Stimulated activated CD4-positive, alpha-beta T cell treated with anti-CD3 and anti-CD28 coated beads, Interleukin-1b, Interleukin-23, amount 100 ng/mL, for 1 hour (primary cell): ENCODE data around the gene TMEM126A.
"Not testable (repeated sequence)": the region's sequence is repeated elsewhere in the genome, so short reads cannot be mapped to it uniquely, and the experiment has no call there.

Experiments
- DNase-seq, 2 donors: peaks; one replicate each; pipeline ENCODE4 v3.0.0-alpha.2; 2020; ENCODE audit warnings: low read depth in 2 of 2

Gene TMEM126A

DNA sequence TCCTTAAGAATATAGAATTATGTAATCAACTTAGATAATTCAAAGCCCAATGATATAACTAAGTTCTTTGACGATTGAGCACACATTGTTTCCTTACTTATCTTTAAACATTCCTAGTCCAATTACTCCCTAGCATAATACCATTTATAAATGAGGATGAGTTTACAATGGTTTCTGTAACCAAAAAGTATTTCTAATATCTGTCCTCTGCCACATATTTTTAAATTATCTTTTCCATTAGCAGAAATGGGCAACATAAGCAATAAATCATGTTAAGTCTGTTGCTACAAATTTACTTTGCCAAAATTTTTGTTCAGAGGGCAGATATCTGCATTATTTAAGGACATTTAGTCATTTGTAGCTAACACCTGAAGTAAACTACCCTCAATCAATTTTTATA lies 10.4 kb downstream of the TMEM126A start:
- DNase-seq: no peak

DNA sequence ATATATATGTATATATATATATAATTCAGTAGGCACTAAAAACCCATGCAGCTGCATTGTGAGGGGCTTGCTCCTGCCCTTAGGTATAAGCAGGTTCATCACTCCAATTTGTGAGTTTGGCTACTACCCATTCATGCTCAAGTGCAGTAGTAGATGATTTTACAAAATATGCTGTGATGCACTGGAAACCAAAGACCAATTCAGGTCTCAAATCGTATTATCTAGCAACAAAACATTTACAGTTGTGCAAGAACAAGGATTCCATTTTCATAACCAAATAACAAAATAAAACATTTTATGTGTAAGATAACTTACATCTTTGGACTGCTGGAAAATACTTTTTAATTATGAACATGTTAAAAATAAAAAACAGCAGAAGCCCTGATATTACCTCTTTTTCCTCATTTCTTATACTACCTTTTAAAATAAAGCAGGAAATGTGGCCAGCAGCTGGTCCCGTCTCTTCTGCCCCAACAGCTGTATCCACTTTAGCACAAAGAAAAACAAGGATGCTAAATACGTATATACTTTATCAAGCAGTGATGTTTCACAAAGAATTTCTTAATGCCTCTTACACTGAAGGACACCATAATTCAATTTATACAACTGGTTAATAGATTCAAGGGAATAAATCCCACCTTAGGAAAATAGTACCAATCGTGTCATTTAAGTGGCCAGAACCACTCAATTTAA lies 14.4 kb downstream of the TMEM126A start:
- DNase-seq: no peak

DNA sequence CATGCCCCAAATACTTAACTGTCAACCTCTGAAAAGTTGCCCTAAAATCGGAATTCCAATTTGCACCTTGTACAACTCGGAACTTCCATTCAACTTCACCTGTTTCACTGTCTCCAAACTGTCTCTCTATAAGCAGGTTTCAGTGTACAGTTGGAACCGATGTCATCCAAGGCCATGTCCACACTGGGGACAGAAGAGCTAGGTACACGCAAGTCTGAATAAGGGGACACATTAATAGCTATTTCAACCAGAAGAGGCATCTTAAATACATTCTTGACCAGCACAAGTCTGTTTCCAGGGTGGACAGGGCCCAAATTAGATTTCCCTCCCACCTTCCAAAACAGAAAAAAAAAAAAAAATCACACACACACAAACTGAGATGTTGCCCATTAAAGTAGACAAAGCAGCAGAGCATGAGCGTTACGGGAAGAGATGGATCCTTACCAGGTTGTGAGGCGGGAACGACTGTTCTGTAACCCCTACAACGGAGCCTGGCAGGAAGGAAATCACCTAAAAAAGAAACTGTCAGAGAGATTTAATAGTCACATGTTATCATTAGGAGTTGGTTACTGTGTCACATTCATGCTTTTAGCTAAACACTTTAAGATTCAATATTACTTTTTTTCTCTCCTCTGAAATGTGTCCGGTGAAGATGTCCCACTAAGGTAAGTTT lies 15.4 kb downstream of the TMEM126A start:
- DNase-seq: no peak

DNA sequence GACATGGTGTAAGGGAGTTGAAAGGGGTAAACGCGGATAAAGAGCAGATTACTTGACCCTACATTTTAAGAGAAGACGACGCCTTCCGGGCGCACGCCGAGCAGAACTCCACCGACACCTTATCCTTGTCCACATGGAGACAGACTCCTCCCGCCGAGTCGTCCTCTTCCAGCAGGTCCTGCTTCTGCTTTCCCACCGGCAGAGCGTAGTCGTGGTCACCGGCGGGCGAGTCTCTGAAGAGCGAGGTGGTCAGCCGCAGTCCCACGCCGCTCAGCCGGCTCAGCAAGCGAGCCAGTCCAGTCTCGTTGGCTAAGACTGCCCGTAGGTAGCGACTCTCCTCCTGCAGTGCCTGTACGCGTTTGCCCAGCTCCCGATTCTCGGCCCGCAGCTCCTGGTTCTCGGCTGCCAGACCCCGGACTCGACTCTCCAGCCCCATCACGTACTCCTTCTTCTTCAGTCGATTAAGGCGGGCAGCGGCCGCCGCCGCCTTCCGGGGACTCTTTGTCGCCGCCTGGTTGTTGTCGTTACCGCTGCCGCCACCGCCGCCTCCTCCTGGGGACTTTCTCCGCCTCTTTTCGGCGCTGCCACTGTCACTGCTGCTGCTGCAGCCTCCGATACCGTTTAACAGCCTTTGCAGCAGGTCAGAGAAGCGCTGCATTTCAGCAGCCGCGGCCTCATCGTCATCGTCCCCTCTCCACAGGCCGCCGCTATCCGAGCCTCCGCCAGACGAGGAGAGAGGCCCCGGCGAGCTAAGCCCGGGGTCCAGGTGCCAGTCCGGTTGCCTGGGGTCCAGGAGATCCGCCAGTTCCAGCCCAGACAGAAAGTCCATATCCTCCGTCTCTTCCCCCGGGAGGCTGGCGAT lies 16.2 kb downstream of the TMEM126A start:
- DNase-seq: peak; percentile 71 to 72

DNA sequence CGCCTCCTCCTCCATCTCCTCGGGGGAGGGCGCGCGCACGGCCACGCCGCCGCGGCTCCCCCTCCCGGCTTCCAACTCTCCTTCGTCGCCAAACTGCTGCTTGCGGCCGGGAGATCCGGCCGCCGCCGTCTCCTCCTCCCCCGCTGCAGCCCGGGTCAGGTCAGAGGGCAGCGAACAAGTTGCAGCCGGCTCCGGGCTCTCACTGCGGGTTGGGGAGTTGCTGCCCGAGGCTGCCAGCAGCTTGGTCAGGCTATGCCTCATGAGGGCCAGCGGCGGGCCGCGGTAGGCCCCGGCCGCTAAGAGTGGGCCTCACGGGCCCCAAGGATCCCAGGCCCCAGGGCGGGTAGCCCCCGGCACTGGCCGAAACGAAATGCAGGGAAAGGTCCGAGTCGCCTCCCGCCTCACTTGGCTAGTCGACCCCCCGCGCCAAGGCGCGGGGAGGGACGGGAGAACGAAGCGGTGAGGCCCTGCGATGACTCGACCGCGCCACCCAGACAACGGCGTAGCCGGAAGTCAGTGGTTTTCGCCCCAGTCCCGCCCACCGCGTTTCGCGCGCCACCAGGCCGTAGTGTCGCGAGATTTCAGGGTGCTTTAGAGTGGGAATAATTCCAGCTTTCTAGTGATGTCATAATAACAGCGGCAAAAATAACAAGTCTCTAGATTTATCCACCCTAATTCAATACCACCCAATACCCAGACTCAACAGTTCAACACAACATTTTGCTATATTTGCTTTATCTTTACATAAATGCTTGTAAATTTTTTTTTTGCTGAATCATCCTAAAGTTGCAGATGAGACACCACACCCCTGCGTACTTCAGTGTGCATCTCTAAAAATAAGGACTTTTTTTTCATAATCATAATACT lies 17.1 kb downstream of the TMEM126A start, which contains the start of gene CREBZF:
TSS of gene CREBZF (minus strand) at position 515 of the 867 bp plus-strand sequence. CDS start at position 261, 254 bp downstream.
- peak; percentile 79 to 83 for DNase-seq

DNA sequence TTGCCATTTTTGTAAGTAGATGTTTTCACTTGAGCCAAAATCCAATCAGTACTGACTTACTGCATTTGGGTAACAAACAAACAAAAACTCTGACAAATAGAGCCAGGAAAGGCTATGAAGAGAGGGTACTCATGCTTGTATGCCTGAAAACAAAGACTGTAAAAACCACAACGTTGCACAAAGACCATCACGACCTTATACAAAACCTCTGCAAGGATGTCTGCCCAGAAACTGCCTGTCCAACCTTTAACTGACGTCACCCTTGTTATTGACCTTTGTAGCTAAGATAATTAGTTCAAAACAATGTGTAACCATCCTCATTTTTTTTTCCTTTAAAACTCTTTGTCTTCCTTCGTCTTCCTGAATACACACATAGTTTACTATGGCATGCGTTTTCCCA lies 18.0 kb downstream of the TMEM126A start:
- DNase-seq: no peak

DNA sequence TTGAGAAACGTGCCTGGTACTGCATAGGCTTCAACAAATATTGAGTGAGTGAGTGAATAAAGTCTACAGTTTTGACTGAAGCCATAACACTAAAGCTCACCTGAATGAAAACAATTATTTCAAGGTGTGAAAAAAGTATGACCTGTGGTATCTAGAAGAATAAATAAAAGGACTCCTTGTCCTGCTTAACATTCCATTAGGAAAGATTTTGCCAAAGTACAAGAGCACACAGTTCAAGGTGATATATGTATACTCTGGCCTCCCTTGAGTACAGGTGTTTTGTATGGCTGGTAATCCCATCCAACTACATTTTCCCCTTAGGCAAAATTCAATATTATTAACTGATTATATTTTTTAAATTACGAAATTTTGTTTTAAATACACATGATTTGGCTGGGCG lies 18.9 kb downstream of the TMEM126A start:
- DNase-seq: no peak

DNA sequence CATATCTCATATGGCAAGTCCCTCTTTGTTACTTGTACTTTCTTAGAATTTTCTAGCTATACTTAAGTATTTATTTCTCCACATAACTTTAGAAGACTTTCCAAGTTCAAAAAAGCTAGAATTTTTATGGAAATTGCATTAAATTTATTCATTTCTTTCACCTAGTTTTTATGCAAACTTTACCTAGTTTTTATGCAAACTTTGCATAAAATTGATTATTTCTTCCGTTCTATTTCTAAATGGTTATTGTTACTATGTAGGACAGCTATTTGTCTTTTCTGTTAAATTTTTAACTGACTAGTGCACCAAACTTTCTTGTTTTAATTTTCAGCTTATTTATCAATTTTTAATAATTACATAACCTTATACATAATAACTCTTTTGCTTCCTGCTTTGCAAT lies 20.4 kb downstream of the TMEM126A start:
- no peak for DNase-seq

DNA sequence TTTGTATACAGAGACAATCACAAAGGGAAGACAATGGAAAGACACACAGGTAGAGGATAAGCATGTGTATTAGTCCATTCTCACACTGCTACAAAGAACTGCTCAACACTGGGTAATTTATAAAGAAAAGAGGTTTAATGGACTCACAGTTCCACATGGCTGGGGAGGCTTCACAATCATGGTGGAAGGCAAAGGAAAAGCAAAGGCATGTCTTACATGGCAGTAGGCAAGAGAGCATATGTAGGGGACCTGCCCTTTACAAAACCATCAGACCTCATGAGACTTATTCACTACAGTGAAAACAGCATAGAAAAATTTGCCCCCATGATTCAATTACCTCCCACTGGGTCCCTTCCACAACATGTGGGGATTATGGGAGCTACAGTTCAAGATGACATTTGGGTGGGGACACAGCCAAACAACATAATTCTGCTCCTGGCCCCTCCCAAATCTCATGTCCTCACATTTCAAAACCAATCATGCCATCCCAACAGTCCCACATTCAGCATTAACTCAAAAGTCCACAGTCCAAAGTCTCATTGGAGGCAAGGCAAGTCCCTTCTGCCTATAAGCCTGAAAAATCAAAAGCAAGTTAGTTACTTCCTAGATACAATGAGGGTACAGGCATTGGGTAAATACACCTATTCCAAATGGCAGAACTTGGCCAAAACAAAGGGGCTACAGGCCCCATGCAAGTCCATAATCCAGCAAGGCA lies 23.3 kb downstream of the TMEM126A start:
- DNase-seq: not testable (repeated sequence)

DNA sequence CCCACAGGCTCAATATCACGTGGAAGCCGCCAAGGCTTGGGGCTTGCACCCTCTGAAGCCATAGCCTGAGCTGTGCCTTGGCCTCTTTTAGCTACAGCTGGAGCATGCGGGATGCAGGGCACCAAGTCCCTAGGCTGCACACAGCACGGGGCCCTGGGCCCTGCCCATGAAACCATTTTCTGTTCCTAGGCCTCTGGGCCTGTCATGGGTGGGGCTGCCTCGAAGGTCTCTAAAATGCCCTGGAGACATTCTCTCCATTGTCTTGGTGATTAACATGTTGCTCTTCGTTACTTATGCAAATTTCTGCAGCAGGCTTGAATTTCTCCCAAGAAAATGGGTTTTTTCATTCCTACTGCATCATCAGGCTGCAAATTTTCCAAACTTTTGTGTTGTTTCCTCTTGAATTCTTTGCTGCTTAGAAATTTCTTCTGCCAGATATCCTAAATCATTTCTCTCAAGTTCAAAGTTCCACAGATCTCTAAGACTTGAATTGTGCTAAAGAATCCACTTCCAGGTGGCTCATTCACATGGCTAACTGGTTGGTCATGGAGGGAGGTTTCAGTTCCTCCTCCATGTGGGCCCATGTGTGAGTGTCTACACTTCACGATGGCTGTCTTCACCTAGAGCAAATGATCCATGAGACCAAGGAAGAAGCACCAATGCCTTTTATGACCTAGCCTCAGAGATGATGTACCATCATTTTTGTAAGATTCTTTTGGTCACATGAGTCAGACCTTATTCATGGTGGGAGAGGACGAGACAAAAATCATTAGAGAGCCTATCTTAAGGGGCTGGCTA lies 24.5 kb downstream of the TMEM126A start:
- no peak for DNase-seq

DNA sequence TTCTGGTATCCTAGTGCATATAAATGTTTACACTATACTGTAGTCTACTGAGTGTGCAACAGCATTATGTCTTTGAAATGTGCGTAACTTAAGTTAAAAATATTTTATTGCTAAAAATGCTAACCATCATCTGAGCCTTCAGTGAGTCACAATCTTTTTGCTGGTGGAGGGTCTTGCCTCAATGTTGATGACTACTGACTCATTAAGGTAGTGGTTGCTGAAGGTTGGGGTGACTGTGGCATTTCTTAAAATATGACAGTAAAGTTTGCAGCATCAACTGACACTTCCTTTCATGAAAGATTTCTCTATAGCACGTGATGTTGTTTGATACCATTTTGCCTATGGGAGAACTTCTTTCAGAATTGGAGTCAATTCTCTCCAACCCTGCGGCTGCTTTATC lies 25.6 kb downstream of the TMEM126A start:
- no peak for DNase-seq

DNA sequence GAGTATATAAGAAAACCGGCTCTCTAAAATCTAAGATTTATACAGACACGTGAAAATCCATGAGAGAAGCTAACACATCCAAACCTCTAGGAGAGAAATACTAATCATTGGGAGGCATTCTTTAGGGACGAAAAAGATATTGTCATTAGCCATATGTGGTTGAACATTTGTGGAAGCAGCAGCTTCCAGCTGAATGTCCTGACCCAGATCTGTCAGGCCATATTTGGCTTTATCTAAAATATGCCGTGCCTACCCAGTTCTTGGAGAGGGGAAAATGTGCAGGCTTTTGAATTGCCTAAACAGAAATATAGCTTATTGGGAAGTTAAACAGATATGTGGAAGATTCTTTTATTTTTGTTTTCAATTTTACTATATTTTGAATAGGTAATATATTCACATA lies 31.8 kb downstream of the TMEM126A start:
- no peak for DNase-seq

DNA sequence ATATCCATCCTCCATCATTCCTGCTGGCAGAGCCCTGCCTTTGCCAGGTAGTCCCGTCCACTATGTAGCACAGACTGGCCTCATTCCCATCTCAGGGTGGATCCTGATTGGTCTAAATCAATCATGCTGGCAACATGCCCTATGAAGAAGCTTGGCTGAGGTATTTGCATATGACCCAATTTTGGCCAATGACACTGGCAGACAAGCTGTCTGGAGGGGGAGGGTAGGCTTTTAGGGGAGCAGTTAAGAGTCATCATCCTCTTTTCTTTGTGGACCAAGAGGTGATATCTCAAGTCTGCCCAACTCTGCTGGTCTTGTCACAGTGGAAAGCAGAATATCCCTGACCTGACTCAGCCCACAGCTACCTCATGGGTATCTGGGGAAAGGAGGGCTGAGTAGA lies 33.1 kb downstream of the TMEM126A start:
- DNase-seq: no peak

DNA sequence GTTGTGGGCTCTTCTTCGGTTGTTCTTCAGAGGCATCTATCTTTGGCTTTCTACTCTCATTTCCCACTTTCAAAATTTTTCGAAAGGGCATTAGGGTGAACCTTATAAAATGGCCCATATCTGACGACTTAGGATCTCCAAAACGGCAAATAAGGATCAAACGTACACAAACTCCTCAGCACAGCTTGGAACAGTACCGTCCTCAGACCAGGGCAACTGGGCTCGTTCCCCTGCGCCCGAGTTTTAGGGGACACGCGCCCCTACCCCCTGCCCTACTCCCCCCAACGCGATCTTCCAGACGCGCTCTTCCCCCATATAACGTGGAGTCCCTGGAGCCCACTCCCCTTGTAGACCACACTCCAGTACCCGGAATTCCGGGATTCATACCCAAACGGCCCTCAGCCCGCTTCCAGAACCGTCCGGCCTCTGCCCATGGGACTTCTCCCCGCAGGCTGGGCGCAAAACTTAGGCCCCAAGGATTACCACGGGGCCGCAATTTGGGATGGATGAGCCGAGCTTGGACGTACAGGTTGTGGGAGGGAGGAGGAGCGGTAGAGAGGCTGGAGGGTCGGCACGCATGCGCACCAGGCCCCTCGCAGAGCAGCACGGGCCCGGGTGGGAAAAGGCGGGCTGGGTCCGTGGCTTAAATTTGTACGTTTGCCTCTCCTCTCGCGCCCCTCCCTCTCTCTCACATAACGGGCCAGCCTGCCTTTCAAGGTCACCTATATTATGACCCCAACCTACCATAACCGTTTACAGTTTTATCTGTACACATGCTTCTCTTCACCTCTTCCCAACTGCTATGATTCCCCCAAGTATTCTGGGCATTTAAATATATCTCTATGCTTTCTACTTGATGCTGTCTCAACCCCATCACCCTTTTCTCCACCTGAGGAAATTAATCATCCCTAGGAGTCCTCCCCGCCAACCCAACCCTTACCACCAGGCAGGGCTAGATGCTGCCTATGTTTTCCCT lies 34.9 kb downstream of the TMEM126A start:
- peak; percentile 3 to 42 for DNase-seq

DNA sequence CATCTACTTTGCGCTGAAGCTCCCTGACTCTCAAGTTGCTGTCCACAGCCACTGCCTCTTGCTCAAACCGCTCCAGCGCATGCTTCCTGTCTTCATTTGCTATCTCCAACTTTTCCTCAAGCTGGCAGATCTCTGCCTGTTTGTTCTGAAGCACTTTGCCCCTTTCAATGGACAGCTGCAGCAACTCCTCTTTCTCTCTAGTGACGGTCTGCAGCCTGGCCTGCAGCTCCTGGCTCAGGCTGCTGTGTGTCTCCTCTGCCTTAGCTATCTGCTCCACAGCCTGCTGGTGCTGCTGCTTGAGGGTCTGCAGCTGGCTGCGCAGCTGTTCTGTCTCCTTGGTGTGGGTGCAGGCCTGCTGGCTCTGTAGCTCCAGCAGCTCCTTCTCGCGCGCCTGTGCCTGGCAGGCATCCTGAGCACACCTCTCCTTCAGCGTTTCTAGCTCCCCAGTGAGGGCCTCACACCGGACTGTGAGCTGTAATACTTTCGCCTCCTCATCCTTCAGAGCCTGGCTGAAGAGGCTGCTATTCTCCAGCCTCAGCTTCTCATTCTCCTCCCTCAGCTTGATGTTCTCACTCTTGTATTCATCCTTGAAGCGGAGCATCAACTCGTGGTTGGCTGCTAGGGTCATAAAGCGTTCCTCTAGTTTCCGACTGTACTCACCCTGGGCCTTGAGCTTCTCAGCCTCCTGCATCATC lies 37.5 kb downstream of the TMEM126A start:
- no peak for DNase-seq

DNA sequence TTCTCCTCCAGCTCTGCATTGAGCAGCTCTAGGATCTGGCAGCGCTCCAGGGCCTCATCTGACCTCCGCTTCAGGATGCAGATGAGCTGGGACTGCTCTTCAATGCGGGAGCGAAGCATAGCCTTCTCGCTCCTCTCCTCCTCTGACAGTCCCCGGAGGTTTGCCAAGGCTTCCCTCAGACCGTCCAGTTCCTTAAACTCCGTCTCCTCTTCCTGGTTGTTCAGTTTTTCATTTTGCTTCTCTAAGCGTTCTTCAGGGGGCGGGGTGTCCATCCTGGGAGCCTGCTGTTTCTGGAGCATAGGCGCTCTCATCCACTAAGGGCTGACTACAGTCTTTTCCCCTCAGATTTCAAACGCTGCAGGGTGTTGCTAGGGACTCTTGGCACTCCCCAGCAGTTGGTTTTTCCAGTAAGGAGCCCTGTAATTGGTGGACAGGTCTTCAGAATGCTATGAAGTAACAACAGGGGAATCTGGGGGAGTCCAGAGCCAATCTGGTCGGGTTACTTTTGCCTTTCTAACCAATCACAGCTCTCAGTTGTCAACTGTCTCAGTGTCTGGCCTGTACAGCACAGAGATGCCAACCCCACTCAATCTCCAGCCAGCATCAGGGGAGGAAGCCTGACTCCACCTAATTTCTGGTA lies 38.2 kb downstream of the TMEM126A start, which contains the start of gene CCDC89:
TSS of gene CCDC89 (minus strand) at position 376 of the 640 bp plus-strand sequence. CDS start at position 311, 65 bp downstream.
- no peak for DNase-seq

DNA sequence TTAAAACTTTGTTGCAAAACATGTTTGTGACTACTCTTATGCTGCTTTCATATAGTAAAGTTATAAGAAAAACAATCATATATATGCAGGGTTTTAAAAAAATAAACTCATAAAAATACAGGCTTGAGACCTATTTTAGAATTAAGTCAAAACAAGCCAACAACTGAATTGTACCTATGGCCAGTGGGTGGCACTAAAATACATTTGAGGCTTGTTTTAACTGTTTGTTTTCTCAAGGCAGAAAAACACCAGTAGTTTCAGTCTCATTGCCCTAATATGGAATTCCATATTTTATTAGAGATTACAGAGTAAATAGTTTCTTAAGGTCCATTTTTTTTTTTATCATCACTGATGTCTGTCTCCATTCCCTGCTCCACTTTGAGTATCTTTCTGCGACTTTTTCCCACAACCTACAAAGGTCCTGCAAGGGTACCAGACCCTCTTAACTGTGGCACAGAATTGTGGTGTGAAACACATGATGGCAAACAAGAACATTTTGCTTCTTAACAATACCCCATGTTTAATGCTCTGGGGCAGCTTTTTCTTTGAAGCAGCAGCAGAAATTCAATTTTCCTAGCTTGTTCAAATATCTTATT lies 46.7 kb downstream of the TMEM126A start:
- no peak for DNase-seq
